Osteocyte (in vitro differentiated cells): Measurements from ENCODE around the gene CNNM2. TPM values are rescaled to one million over a fixed set of nuclear protein-coding genes. Genes with fewer than 3 reads are reported as not detected.

Experiments used
- DNase-seq: peaks from one replicate; pipeline ENCODE4 v3.0.0; 2021; ENCODE audit warnings: mixed read lengths; ENCODE audit not compliant: unreplicated experiment; ENCODE audit errors: extremely low spot score
- H3K27ac Mint-ChIP-seq: one replicate; pipeline ENCODE4 v1.8.0; 2021; ENCODE audit warnings: mild to moderate bottlenecking, mixed read lengths; ENCODE audit not compliant: unreplicated experiment
- H3K27me3 Mint-ChIP-seq: one replicate; pipeline ENCODE4 v1.8.0; 2021; ENCODE audit warnings: mixed read lengths; ENCODE audit not compliant: unreplicated experiment
- H3K36me3 Mint-ChIP-seq: one replicate; pipeline ENCODE4 v1.8.0; 2021; ENCODE audit warnings: mixed read lengths; ENCODE audit not compliant: unreplicated experiment
- H3K4me1 Mint-ChIP-seq: one replicate; pipeline ENCODE4 v1.8.0; 2021; ENCODE audit warnings: mixed read lengths; ENCODE audit not compliant: unreplicated experiment
- H3K4me3 Mint-ChIP-seq: one replicate; pipeline ENCODE4 v1.8.0; 2021; ENCODE audit warnings: mild to moderate bottlenecking, moderate library complexity, mixed read lengths; ENCODE audit not compliant: unreplicated experiment
- H3K9me3 Mint-ChIP-seq: one replicate; pipeline ENCODE4 v1.8.0; 2021; ENCODE audit warnings: mixed read lengths; ENCODE audit not compliant: unreplicated experiment
- CTCF ChIP-seq: fragments of 200-600 bp; sonication (generic); IDR thresholded peaks from 2 replicates; pipeline ENCODE4 v1.5.0; 2021; ENCODE audit warnings: antibody characterized with exemption, mild to moderate bottlenecking, moderate library complexity
- total RNA-seq: library from RNA; stranded (reverse); gene quantifications from 2 replicates; pipeline ENCODE4 v1.2.1, GENCODE V29; 2021

The CNNM2 gene
- total RNA-seq, 1 donor from 2014 or later: 11.7 TPM

GRCh38 chr10:102985811-102986210, 67.7 kb downstream of the CNNM2 start:
- Mint-ChIP-seq H3K36me3 (peaks cover 3% of the 10 kb centered on the region), H3K4me3 (no peak overlapping the region), H3K27me3 (no peaks in the 10 kb centered on the region), H3K9me3 (no peaks in the 10 kb centered on the region), H3K4me1 (peaks cover 8% of the 10 kb centered on the region), H3K27ac (no peak overlapping the region)
- no peak for TF ChIP-seq CTCF
- no peak for DNase-seq

GRCh38 chr10:102988404-102989314, 70.6 kb downstream of the CNNM2 start:
- H3K36me3 Mint-ChIP-seq: peaks cover 3% of the 10 kb centered on the region
- no peak overlapping the region for H3K4me3 Mint-ChIP-seq
- TF ChIP-seq CTCF: no peak
- no peaks in the 10 kb centered on the region for H3K27me3 Mint-ChIP-seq
- H3K27ac Mint-ChIP-seq: no peak overlapping the region
- no peaks in the 10 kb centered on the region for H3K9me3 Mint-ChIP-seq
- no peak for DNase-seq
- peaks cover 8% of the 10 kb centered on the region for H3K4me1 Mint-ChIP-seq

DNA sequence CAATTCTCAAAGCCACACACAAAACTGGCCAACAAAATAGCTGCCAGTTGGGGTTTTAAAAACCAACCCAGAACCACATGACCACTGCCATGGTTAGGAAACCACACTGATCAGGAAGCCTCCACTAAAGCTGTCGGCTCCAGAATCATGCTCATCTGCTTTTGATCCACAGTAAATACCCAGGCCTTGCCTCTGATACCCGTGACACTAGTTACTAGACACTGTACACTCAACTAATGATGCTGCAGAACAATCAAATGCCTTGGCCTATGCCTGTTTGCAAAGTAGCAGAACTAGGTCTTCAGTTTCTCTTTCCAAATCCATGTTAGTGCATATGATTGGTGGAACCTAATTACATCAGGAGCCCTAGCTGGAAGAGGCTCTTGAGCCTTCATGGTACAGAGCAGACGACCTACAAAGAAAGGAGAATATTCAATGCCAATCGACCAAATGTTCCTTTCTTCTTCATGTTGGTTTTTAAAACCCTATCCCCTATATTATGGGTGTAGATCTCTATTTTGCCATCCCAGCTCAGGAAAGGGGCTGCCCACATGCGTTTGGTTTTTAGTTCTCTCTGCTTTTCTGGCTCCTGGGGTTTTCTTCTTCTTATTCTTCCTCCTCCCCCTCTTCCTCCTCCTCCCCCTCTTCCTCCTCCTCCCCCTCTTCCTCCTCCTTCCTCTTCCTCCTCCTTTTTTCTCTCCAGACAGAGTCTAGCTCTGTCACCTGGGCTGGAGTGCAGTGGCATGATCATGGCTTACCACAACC, 76.6 kb downstream of the CNNM2 start:
- no peaks in the 10 kb centered on the region for H3K36me3 Mint-ChIP-seq
- TF ChIP-seq CTCF: no peak
- H3K4me1 Mint-ChIP-seq: peaks cover 9% of the 10 kb centered on the region
- no peak overlapping the region for H3K27ac Mint-ChIP-seq
- no peak overlapping the region for H3K4me3 Mint-ChIP-seq
- DNase-seq: no peak
- H3K27me3 Mint-ChIP-seq: peaks cover 3% of the 10 kb centered on the region
- H3K9me3 Mint-ChIP-seq: no peaks in the 10 kb centered on the region

GRCh38 chr10:102996876-102997275, 78.8 kb downstream of the CNNM2 start:
- Mint-ChIP-seq H3K27ac (no peak overlapping the region), H3K4me1 (peaks cover 9% of the 10 kb centered on the region), H3K27me3 (peaks cover 3% of the 10 kb centered on the region), H3K36me3 (no peaks in the 10 kb centered on the region), H3K9me3 (no peaks in the 10 kb centered on the region), H3K4me3 (no peak overlapping the region)
- DNase-seq: no peak
- no peak for TF ChIP-seq CTCF

- no peak for TF ChIP-seq CTCF
- peaks cover 9% of the 10 kb centered on the region for H3K4me1 Mint-ChIP-seq
- peaks cover 3% of the 10 kb centered on the region for H3K27me3 Mint-ChIP-seq
- H3K9me3 Mint-ChIP-seq: no peaks in the 10 kb centered on the region
- no peak overlapping the region for H3K4me3 Mint-ChIP-seq
- no peaks in the 10 kb centered on the region for H3K36me3 Mint-ChIP-seq
- no peak for DNase-seq
- H3K27ac Mint-ChIP-seq: no peak overlapping the region
Observed at GRCh38 chr10:102997998-102998397, 79.9 kb downstream of the CNNM2 start.
